ENCODE data around the gene CPNE8. TPM values are rescaled to one million over a fixed set of nuclear protein-coding genes. Genes with fewer than 3 reads are reported as not detected.

Gene CPNE8
- polyA plus RNA-seq, 1 donor = 13.5 TPM

- Histone ChIP-seq H3K36me3 (ENCODE audit: control insufficient read depth, insufficient read depth, low read length) (no peaks in the 10 kb centered on the region), H3K27ac (ENCODE audit: low read length) (no peak overlapping the region), H3K9me3 (ENCODE audit: control insufficient read depth, low read depth, low read length) (peaks cover 9% of the 10 kb centered on the region), H3K27me3 (ENCODE audit: control insufficient read depth, insufficient read depth, low read length) (no peaks in the 10 kb centered on the region), H3K4me3 (ENCODE audit: low read length) (no peak overlapping the region), H3K4me1 (ENCODE audit: control insufficient read depth, insufficient read depth, low read length) (no peaks in the 10 kb centered on the region)
- no CpG with 5 or more reads among the region's 2 CpGs for WGBS (ENCODE audit: insufficient coverage, low lambda C conversion rate)
- no peak for DNase-seq
Observed at GRCh38 chr12:38783304-38783703, 122.1 kb downstream of the CPNE8 start.

- H3K27ac ChIP-seq (ENCODE audit: low read length) = no peak overlapping the region
- DNase-seq = no peak
- H3K27me3 ChIP-seq (ENCODE audit: control insufficient read depth, insufficient read depth, low read length) = no peaks in the 10 kb centered on the region
- no peak overlapping the region for H3K4me3 ChIP-seq (ENCODE audit: low read length)
- no peaks in the 10 kb centered on the region for H3K4me1 ChIP-seq (ENCODE audit: control insufficient read depth, insufficient read depth, low read length)
- no peaks in the 10 kb centered on the region for H3K36me3 ChIP-seq (ENCODE audit: control insufficient read depth, insufficient read depth, low read length)
- H3K9me3 ChIP-seq (ENCODE audit: control insufficient read depth, low read depth, low read length) = peaks cover 7% of the 10 kb centered on the region
Observed at GRCh38 chr12:38782359-38782758, 123.0 kb downstream of the CPNE8 start.

GRCh38 chr12:38776647-38777046 lies 128.7 kb downstream of the CPNE8 start:
- Histone ChIP-seq H3K9me3 (ENCODE audit: control insufficient read depth, low read depth, low read length) (no peaks in the 10 kb centered on the region), H3K4me1 (ENCODE audit: control insufficient read depth, insufficient read depth, low read length) (no peaks in the 10 kb centered on the region), H3K27me3 (ENCODE audit: control insufficient read depth, insufficient read depth, low read length) (no peaks in the 10 kb centered on the region), H3K4me3 (ENCODE audit: low read length) (no peak overlapping the region), H3K27ac (ENCODE audit: low read length) (no peak overlapping the region), H3K36me3 (ENCODE audit: control insufficient read depth, insufficient read depth, low read length) (no peaks in the 10 kb centered on the region)
- no peak for DNase-seq
- WGBS (ENCODE audit: insufficient coverage, low lambda C conversion rate) = no CpG with 5 or more reads among the region's 1 CpG

GRCh38 chr12:38775457-38775856 lies 129.9 kb downstream of the CPNE8 start:
- H3K9me3 ChIP-seq (ENCODE audit: control insufficient read depth, low read depth, low read length) = no peaks in the 10 kb centered on the region
- no peak for DNase-seq
- H3K36me3 ChIP-seq (ENCODE audit: control insufficient read depth, insufficient read depth, low read length) = no peaks in the 10 kb centered on the region
- no peak overlapping the region for H3K27ac ChIP-seq (ENCODE audit: low read length)
- no peaks in the 10 kb centered on the region for H3K4me1 ChIP-seq (ENCODE audit: control insufficient read depth, insufficient read depth, low read length)
- no peak overlapping the region for H3K4me3 ChIP-seq (ENCODE audit: low read length)
- H3K27me3 ChIP-seq (ENCODE audit: control insufficient read depth, insufficient read depth, low read length) = no peaks in the 10 kb centered on the region

GRCh38 chr12:38772437-38772836 lies 133.0 kb downstream of the CPNE8 start:
- DNase-seq = no peak
- Histone ChIP-seq H3K27ac (ENCODE audit: low read length) (no peak overlapping the region), H3K9me3 (ENCODE audit: control insufficient read depth, low read depth, low read length) (no peaks in the 10 kb centered on the region), H3K27me3 (ENCODE audit: control insufficient read depth, insufficient read depth, low read length) (no peaks in the 10 kb centered on the region), H3K4me1 (ENCODE audit: control insufficient read depth, insufficient read depth, low read length) (no peaks in the 10 kb centered on the region), H3K36me3 (ENCODE audit: control insufficient read depth, insufficient read depth, low read length) (no peaks in the 10 kb centered on the region), H3K4me3 (ENCODE audit: low read length) (no peak overlapping the region)
- no CpG with 5 or more reads among the region's 2 CpGs for WGBS (ENCODE audit: insufficient coverage, low lambda C conversion rate)

- H3K4me3 ChIP-seq (ENCODE audit: low read length) = no peak overlapping the region
- no peaks in the 10 kb centered on the region for H3K36me3 ChIP-seq (ENCODE audit: control insufficient read depth, insufficient read depth, low read length)
- H3K9me3 ChIP-seq (ENCODE audit: control insufficient read depth, low read depth, low read length) = no peaks in the 10 kb centered on the region
- no peaks in the 10 kb centered on the region for H3K27me3 ChIP-seq (ENCODE audit: control insufficient read depth, insufficient read depth, low read length)
- 100% methylated on average over 1 of the region's 1 CpG for WGBS (ENCODE audit: insufficient coverage, low lambda C conversion rate)
- no peak for DNase-seq
- no peaks in the 10 kb centered on the region for H3K4me1 ChIP-seq (ENCODE audit: control insufficient read depth, insufficient read depth, low read length)
- no peak overlapping the region for H3K27ac ChIP-seq (ENCODE audit: low read length)
Observed at GRCh38 chr12:38771871-38772270, 133.5 kb downstream of the CPNE8 start.

- no peak for DNase-seq
- H3K4me3 ChIP-seq (ENCODE audit: low read length) = no peak overlapping the region
- no peaks in the 10 kb centered on the region for H3K4me1 ChIP-seq (ENCODE audit: control insufficient read depth, insufficient read depth, low read length)
- no peak overlapping the region for H3K27ac ChIP-seq (ENCODE audit: low read length)
- H3K27me3 ChIP-seq (ENCODE audit: control insufficient read depth, insufficient read depth, low read length) = no peaks in the 10 kb centered on the region
- 94% methylated on average over 2 of the region's 3 CpGs for WGBS (ENCODE audit: insufficient coverage, low lambda C conversion rate)
- no peaks in the 10 kb centered on the region for H3K9me3 ChIP-seq (ENCODE audit: control insufficient read depth, low read depth, low read length)
- no peaks in the 10 kb centered on the region for H3K36me3 ChIP-seq (ENCODE audit: control insufficient read depth, insufficient read depth, low read length)
Observed at GRCh38 chr12:38761636-38762342, 143.6 kb downstream of the CPNE8 start.

GRCh38 chr12:38761111-38761510 lies 144.3 kb downstream of the CPNE8 start:
- H3K36me3 ChIP-seq (ENCODE audit: control insufficient read depth, insufficient read depth, low read length) = no peaks in the 10 kb centered on the region
- no peak overlapping the region for H3K27ac ChIP-seq (ENCODE audit: low read length)
- no peaks in the 10 kb centered on the region for H3K4me1 ChIP-seq (ENCODE audit: control insufficient read depth, insufficient read depth, low read length)
- no peak overlapping the region for H3K4me3 ChIP-seq (ENCODE audit: low read length)
- no peaks in the 10 kb centered on the region for H3K27me3 ChIP-seq (ENCODE audit: control insufficient read depth, insufficient read depth, low read length)
- H3K9me3 ChIP-seq (ENCODE audit: control insufficient read depth, low read depth, low read length) = no peaks in the 10 kb centered on the region
- 100% methylated on average over 1 of the region's 1 CpG for WGBS (ENCODE audit: insufficient coverage, low lambda C conversion rate)
- no peak for DNase-seq

- no peak for DNase-seq
- Histone ChIP-seq H3K4me3 (ENCODE audit: low read length) (no peak overlapping the region), H3K36me3 (ENCODE audit: control insufficient read depth, insufficient read depth, low read length) (no peaks in the 10 kb centered on the region), H3K27me3 (ENCODE audit: control insufficient read depth, insufficient read depth, low read length) (no peaks in the 10 kb centered on the region), H3K4me1 (ENCODE audit: control insufficient read depth, insufficient read depth, low read length) (no peaks in the 10 kb centered on the region), H3K9me3 (ENCODE audit: control insufficient read depth, low read depth, low read length) (no peaks in the 10 kb centered on the region), H3K27ac (ENCODE audit: low read length) (no peak overlapping the region)
Observed at GRCh38 chr12:38759621-38760020, 145.8 kb downstream of the CPNE8 start.

GRCh38 chr12:38746744-38747143 lies 158.6 kb downstream of the CPNE8 start:
- Histone ChIP-seq H3K9me3 (ENCODE audit: control insufficient read depth, low read depth, low read length) (no peaks in the 10 kb centered on the region), H3K4me3 (ENCODE audit: low read length) (no peak overlapping the region), H3K4me1 (ENCODE audit: control insufficient read depth, insufficient read depth, low read length) (no peaks in the 10 kb centered on the region), H3K27me3 (ENCODE audit: control insufficient read depth, insufficient read depth, low read length) (no peaks in the 10 kb centered on the region), H3K27ac (ENCODE audit: low read length) (no peak overlapping the region), H3K36me3 (ENCODE audit: control insufficient read depth, insufficient read depth, low read length) (no peaks in the 10 kb centered on the region)
- no peak for DNase-seq
- no CpG with 5 or more reads among the region's 2 CpGs for WGBS (ENCODE audit: insufficient coverage, low lambda C conversion rate)

- no peak for DNase-seq
- H3K4me1 ChIP-seq (ENCODE audit: control insufficient read depth, insufficient read depth, low read length) = no peaks in the 10 kb centered on the region
- H3K9me3 ChIP-seq (ENCODE audit: control insufficient read depth, low read depth, low read length) = no peaks in the 10 kb centered on the region
- no peaks in the 10 kb centered on the region for H3K27me3 ChIP-seq (ENCODE audit: control insufficient read depth, insufficient read depth, low read length)
- no peaks in the 10 kb centered on the region for H3K36me3 ChIP-seq (ENCODE audit: control insufficient read depth, insufficient read depth, low read length)
- 83% methylated on average over 1 of the region's 4 CpGs for WGBS (ENCODE audit: insufficient coverage, low lambda C conversion rate)
- no peak overlapping the region for H3K27ac ChIP-seq (ENCODE audit: low read length)
- H3K4me3 ChIP-seq (ENCODE audit: low read length) = no peak overlapping the region
Observed at GRCh38 chr12:38745601-38746000, 159.8 kb downstream of the CPNE8 start.

Measured in large intestine (tissue), 3 donors.